H7 (cell line): ENCODE data around the gene ANKRD30BL. TPM values are rescaled to one million over a fixed set of nuclear protein-coding genes. Genes with fewer than 3 reads are reported as not detected.
"Not testable (repeated sequence)": the region's sequence is repeated elsewhere in the genome, so short reads cannot be mapped to it uniquely, and the experiment has no call there.

Experiments used
- DNase-seq: peaks from one replicate; pipeline ENCODE4 v3.0.0; 2012
- H3K27me3 ChIP-seq: 2 replicates; pipeline ENCODE4 v1.6.0; 2011; ENCODE audit warnings: mild to moderate bottlenecking, low read length; ENCODE audit not compliant: control insufficient read depth, insufficient read depth
- H3K36me3 ChIP-seq: replicated peaks from 2 replicates; pipeline ENCODE4 v1.5.1; 2011; ENCODE audit warnings: low read length; ENCODE audit not compliant: control insufficient read depth, insufficient read depth
- H3K4me3 ChIP-seq: 2 replicates; pipeline ENCODE4 v1.5.1; 2011; ENCODE audit warnings: low read depth, mild to moderate bottlenecking, control low read depth, low read length, moderate library complexity; ENCODE audit not compliant: insufficient read depth
- total RNA-seq: library from RNA; depleted of rRNA; stranded (reverse); fragments of >200 nt; shearing (Covaris generic); gene quantifications from 2 replicates; pipeline ENCODE4 v1.2.3, GENCODE V29; 2014; rRNA removed

Gene ANKRD30BL
- total RNA-seq: not detected in 2 replicates

DNA sequence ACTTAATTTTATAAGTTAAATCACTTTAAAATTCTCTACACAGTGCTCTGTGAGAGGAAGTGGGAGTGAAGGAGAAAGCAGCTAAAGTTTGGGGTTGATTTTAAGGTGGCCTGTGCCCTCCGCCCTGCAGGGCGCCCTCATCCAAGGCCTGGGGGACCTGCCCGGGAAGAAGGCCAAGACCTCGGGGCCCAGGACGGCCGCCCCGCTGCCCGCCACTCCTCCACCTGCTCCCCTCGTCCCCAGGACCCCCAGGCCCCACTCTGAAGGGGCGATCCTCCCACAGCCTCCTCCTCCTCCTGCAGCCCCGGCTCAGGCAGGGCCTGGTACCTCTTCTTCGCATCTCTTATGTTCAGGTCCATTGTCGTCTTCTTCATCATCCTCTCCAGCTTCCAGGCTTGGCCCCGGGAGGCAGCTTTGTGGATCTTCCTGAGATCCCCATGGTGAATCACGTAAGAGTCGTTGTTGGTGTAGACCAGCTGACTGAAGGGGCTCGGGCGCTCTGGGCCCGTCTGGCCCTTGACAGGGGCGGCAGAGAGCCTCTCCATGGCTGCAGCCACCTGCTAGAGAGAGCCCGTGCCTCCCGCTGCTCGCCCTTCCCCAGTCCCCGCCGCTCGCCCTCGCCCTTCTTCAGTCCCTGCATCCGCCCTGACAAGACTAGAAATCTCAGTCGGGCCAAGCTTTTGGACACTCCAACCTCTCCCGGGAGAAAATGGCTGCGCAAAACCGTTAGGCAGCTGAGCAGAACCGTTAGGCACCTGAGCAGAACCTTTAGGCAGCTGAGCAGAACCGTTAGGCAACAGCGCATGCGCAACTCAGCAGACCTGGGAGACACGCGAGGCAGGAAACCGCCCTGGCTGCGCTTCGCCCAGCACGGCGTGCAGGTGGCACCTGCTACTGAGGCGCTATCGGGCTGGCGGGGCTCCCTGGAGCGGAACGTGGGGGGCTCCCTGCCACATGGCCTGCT is at the start of gene ANKRD30BL:
Gene ANKRD30BL (minus strand): TSS at position 792 of the 964 bp plus-strand sequence. CDS start 247 bp downstream, at position 545.
- H3K4me3 ChIP-seq, H3K27me3 ChIP-seq, H3K36me3 ChIP-seq: not testable (repeated sequence)
- peak; percentile 4 for DNase-seq

DNA sequence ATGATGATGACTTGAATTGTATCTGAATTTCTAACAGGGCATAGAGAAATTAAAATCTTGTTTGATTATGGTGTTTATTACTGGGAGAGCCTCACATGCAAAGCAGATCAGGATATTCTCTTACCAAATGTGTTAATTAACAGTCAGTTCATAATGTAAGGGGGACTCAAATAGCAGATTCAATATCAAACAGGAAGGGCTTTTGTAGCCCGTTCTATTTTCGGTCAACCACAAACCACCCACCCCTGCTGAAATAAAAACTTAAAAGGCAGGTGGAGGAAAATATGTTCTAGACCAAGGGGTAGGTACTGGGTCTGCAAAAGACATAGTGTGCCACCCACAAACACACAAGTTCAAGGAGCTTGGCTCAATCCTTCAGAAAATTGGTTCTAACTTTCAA is 41.1 kb upstream of the ANKRD30BL start:
- H3K36me3 ChIP-seq, H3K27me3 ChIP-seq, H3K4me3 ChIP-seq, DNase-seq: not testable (repeated sequence)

GRCh38 chr2:132192854-132193253 is 31.1 kb upstream of the ANKRD30BL start:
- not testable (repeated sequence) for DNase-seq, H3K27me3 ChIP-seq, H3K4me3 ChIP-seq, H3K36me3 ChIP-seq

GRCh38 chr2:132167100-132167499 is 5.3 kb upstream of the ANKRD30BL start:
- not testable (repeated sequence) for DNase-seq, H3K27me3 ChIP-seq, H3K36me3 ChIP-seq, H3K4me3 ChIP-seq

DNA sequence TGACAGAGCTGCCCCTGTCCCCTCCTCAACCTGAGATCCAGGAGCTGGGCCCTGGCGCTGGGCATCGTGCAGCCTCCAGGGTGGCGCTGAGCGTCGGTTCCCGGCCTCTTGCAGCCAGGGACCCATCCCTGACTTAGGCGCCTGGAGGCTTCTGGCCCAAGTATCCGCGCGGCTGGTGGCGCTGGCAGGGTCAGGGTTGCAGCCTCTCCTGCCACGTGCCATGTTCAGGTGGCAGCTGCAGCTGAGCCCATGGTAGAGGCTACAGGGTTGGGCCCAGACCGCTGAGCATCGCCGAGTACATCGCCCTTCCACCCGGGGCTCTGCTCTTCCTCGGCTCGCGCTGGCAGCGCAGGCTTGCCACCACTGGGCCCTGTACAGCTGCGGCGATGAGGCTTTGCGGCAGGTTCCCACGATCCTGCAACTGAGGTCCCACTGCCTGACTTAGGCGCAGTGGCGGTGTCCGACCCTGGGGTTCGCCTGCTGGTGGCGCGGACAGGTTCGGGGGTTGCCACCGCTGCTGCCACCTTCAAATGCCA is 441 bp upstream of the ANKRD30BL start:
- not testable (repeated sequence) for H3K4me3 ChIP-seq, H3K27me3 ChIP-seq, H3K36me3 ChIP-seq
- DNase-seq: peak; percentile 2

GRCh38 chr2:132146774-132147173 is 15.0 kb downstream of the ANKRD30BL start:
- H3K36me3 ChIP-seq, DNase-seq, H3K4me3 ChIP-seq, H3K27me3 ChIP-seq: not testable (repeated sequence)
